Mesenchymal stem cell (in vitro differentiated cells and primary cell): Measurements from ENCODE around the gene KCNK2.

Experiments used
- DNase-seq: peaks from one replicate; pipeline ENCODE4 v3.0.0-alpha.2; 2013
- H2AFZ ChIP-seq: one replicate; pipeline ENCODE4 v1.6.1; 2013; ENCODE audit warnings: low read depth, mild to moderate bottlenecking, control low read depth, inconsistent platforms, low read length, moderate library complexity
- H2AK5ac ChIP-seq: 2 replicates; pipeline ENCODE4 v1.6.1; 2013; ENCODE audit warnings: low read length, moderate library complexity, mild to moderate bottlenecking, inconsistent platforms; ENCODE audit not compliant: severe bottlenecking
- H2BK120ac ChIP-seq: one replicate; pipeline ENCODE4 v1.6.1; 2013; ENCODE audit warnings: low read depth, mild to moderate bottlenecking, inconsistent platforms, low read length, moderate library complexity
- H2BK12ac ChIP-seq, 2 experiments: one replicate each; pipeline ENCODE4 v1.6.1; 2013; ENCODE audit warnings: inconsistent platforms in 2 of 2, low read length in 2 of 2, mild to moderate bottlenecking in 2 of 2, moderate library complexity in 2 of 2, control low read depth in 1 of 2
- H2BK15ac ChIP-seq: one replicate; pipeline ENCODE4 v1.6.1; 2013; ENCODE audit warnings: mild to moderate bottlenecking, low read depth, inconsistent platforms; ENCODE audit not compliant: poor library complexity, severe bottlenecking
- H2BK5ac ChIP-seq: 2 replicates; pipeline ENCODE4 v1.6.1; 2013; ENCODE audit warnings: low read depth, mild to moderate bottlenecking, low read length, control low read depth, inconsistent platforms; ENCODE audit not compliant: poor library complexity, severe bottlenecking
- H3K14ac ChIP-seq, 2 experiments: one replicate each; pipeline ENCODE4 v1.6.1; 2013; ENCODE audit warnings: inconsistent platforms in 2 of 2, low read length in 2 of 2, control low read depth in 1 of 2, mild to moderate bottlenecking in 1 of 2, moderate library complexity in 1 of 2
- H3K18ac ChIP-seq, 2 experiments: one replicate each; pipeline ENCODE4 v1.6.1; 2013; ENCODE audit warnings: inconsistent platforms in 2 of 2, low read length in 2 of 2, control low read depth in 1 of 2, low read depth in 1 of 2, mild to moderate bottlenecking in 1 of 2
- H3K23ac ChIP-seq, 2 experiments: one replicate each; pipeline ENCODE4 v1.6.1; 2013; ENCODE audit warnings: inconsistent platforms in 2 of 2, low read length in 2 of 2, mild to moderate bottlenecking in 2 of 2, moderate library complexity in 2 of 2, control low read depth in 1 of 2
- H3K27ac ChIP-seq: 2 replicates; pipeline ENCODE4 v1.5.1; 2013; ENCODE audit warnings: mild to moderate bottlenecking, moderate library complexity, low read length, control low read depth, inconsistent platforms; ENCODE audit not compliant: poor library complexity, severe bottlenecking
- H3K27me3 ChIP-seq, 2 experiments: 2 replicates each; pipeline versions ENCODE4 v1.6.1 to v1.7.0; 2013; ENCODE audit warnings: low read length in 2 of 2, mild to moderate bottlenecking in 2 of 2, moderate library complexity in 2 of 2, control low read depth in 1 of 2, inconsistent platforms in 1 of 2; ENCODE audit not compliant: control insufficient read depth in 1 of 2, insufficient read depth in 1 of 2
- H3K36me3 ChIP-seq, 2 experiments: 2 replicates each; pipeline versions ENCODE4 v1.6.1 to v1.7.0; 2013; ENCODE audit warnings: low read length in 2 of 2, control low read depth in 1 of 2, inconsistent platforms in 1 of 2, low read depth in 1 of 2, mild to moderate bottlenecking in 1 of 2; ENCODE audit not compliant: insufficient read depth in 2 of 2, control insufficient read depth in 1 of 2
- H3K4ac ChIP-seq, 2 experiments: one replicate each; pipeline ENCODE4 v1.6.1; 2013; ENCODE audit warnings: inconsistent platforms in 2 of 2, low read length in 2 of 2, mild to moderate bottlenecking in 2 of 2, moderate library complexity in 2 of 2, control low read depth in 1 of 2, low read depth in 1 of 2
- H3K4me1 ChIP-seq: 2 replicates; pipeline ENCODE4 v1.6.1; 2013; ENCODE audit warnings: low read depth, low read length, control low read depth; ENCODE audit not compliant: control insufficient read depth, insufficient read depth
- H3K4me2 ChIP-seq: 2 replicates; pipeline ENCODE4 v1.6.1; 2013; ENCODE audit warnings: low read length, mild to moderate bottlenecking, inconsistent platforms; ENCODE audit not compliant: poor library complexity, severe bottlenecking
- H3K4me3 ChIP-seq, 2 experiments: 2 replicates each; pipeline versions ENCODE4 v1.5.1 to v1.7.0; 2013; ENCODE audit warnings: low read length in 2 of 2, mild to moderate bottlenecking in 2 of 2, control low read depth in 1 of 2, low read depth in 1 of 2; ENCODE audit not compliant: insufficient read depth in 1 of 2
- H3K79me1 ChIP-seq: replicated peaks from 2 replicates; pipeline ENCODE4 v1.6.1; 2013; ENCODE audit warnings: mild to moderate bottlenecking, control low read depth, low read length, inconsistent platforms; ENCODE audit not compliant: poor library complexity, severe bottlenecking
- H3K9ac ChIP-seq: 2 replicates; pipeline ENCODE4 v1.7.0; 2013; ENCODE audit warnings: mild to moderate bottlenecking, low read length, moderate library complexity
- H3K9me3 ChIP-seq: 2 replicates; pipeline ENCODE4 v1.7.0; 2013; ENCODE audit warnings: mild to moderate bottlenecking, low read length; ENCODE audit not compliant: control insufficient read depth
- H4K8ac ChIP-seq: one replicate; pipeline ENCODE4 v1.6.1; 2013; ENCODE audit warnings: inconsistent platforms, mild to moderate bottlenecking, low read length, moderate library complexity
- H4K91ac ChIP-seq: one replicate; pipeline ENCODE4 v1.6.1; 2013; ENCODE audit warnings: mild to moderate bottlenecking, low read length, inconsistent platforms
- WGBS: methylation state at CpG from one replicate; pipeline ENCODE4 v1.1.7; 2013; ENCODE audit warnings: mixed read lengths; 5-methylcytosine and 5-hydroxymethylcytosine counted together

Gene KCNK2

GRCh38 chr1:215106067-215106466 lies 23.5 kb downstream of the KCNK2 start:
- Histone ChIP-seq H4K8ac (no peak overlapping the region), H3K18ac (no peak overlapping the region), H3K79me1 (no peaks in the 10 kb centered on the region), H3K27ac (no peak overlapping the region), H3K4me3 (no peak overlapping the region), H3K9ac (no peak overlapping the region), H3K4me1 (no peaks in the 10 kb centered on the region), H2BK5ac (no peak overlapping the region), H2BK15ac (no peak overlapping the region), H2AFZ (no peak overlapping the region), H3K14ac (no peak overlapping the region), H2BK12ac (no peak overlapping the region), H2BK120ac (no peak overlapping the region), H3K36me3 (peaks cover 0 to 21% of the 10 kb centered on the region in 2 experiments), H3K27me3 (no peaks in the 10 kb centered on the region), H3K4ac (no peak overlapping the region), H3K4me2 (no peak overlapping the region), H3K23ac (no peak overlapping the region), H3K9me3 (peaks cover 21% of the 10 kb centered on the region), H4K91ac (no peak overlapping the region), H2AK5ac (no peak overlapping the region)
- WGBS = 96% methylated on average over 1 of the region's 2 CpGs
- no peak for DNase-seq

- Histone ChIP-seq H3K9me3 (peaks cover 21% of the 10 kb centered on the region), H3K36me3 (peaks cover 0 to 25% of the 10 kb centered on the region in 2 experiments), H3K79me1 (no peaks in the 10 kb centered on the region), H3K4ac (no peak overlapping the region), H4K91ac (no peak overlapping the region), H2AK5ac (no peak overlapping the region), H4K8ac (no peak overlapping the region), H3K27ac (no peak overlapping the region), H3K27me3 (no peaks in the 10 kb centered on the region), H2AFZ (no peak overlapping the region), H3K14ac (no peak overlapping the region), H3K18ac (no peak overlapping the region), H3K4me2 (no peak overlapping the region), H2BK15ac (no peak overlapping the region), H3K4me3 (no peak overlapping the region), H3K9ac (no peak overlapping the region), H3K23ac (no peak overlapping the region), H2BK120ac (no peak overlapping the region), H2BK5ac (no peak overlapping the region), H2BK12ac (no peak overlapping the region), H3K4me1 (peaks cover 3% of the 10 kb centered on the region)
- 91% methylated on average over 3 of the region's 5 CpGs for WGBS
- DNase-seq = no peak
Measured at GRCh38 chr1:215109171-215109570, 26.6 kb downstream of the KCNK2 start.

GRCh38 chr1:215111916-215112315 lies 29.4 kb downstream of the KCNK2 start:
- Histone ChIP-seq H3K4me1 (peaks cover 3% of the 10 kb centered on the region), H2AK5ac (no peak overlapping the region), H4K91ac (no peak overlapping the region), H2BK120ac (no peak overlapping the region), H3K4ac (no peak overlapping the region), H4K8ac (no peak overlapping the region), H3K4me3 (no peak overlapping the region), H2BK12ac (no peak overlapping the region), H3K9ac (no peak overlapping the region), H2AFZ (no peak overlapping the region), H2BK5ac (no peak overlapping the region), H3K79me1 (no peaks in the 10 kb centered on the region), H3K27ac (no peak overlapping the region), H3K23ac (no peak overlapping the region), H3K9me3 (peaks cover 13% of the 10 kb centered on the region), H3K14ac (no peak overlapping the region), H3K4me2 (no peak overlapping the region), H3K27me3 (no peaks in the 10 kb centered on the region), H2BK15ac (no peak overlapping the region), H3K18ac (peak overlapping the region in 1 of 2 experiments; percentile 75), H3K36me3 (peaks cover 0 to 15% of the 10 kb centered on the region in 2 experiments)
- no peak for DNase-seq
- WGBS = 86% methylated on average over 3 of the region's 3 CpGs

- H2BK120ac ChIP-seq = no peak overlapping the region
- no peak overlapping the region for H3K23ac ChIP-seq
- no peak for DNase-seq
- H3K4me3 ChIP-seq = peak overlapping the region in 1 of 2 experiments; percentile 35
- peaks cover 3% of the 10 kb centered on the region for H3K4me1 ChIP-seq
- no peak overlapping the region for H2BK15ac ChIP-seq
- no peaks in the 10 kb centered on the region for H3K9me3 ChIP-seq
- H3K9ac ChIP-seq = peak overlapping the region; percentile 66
- H4K91ac ChIP-seq = no peak overlapping the region
- peak overlapping the region in 1 of 2 experiments; percentile 34 for H3K18ac ChIP-seq
- no peaks in the 10 kb centered on the region for H3K79me1 ChIP-seq
- no peak overlapping the region for H4K8ac ChIP-seq
- H3K14ac ChIP-seq = no peak overlapping the region
- H3K36me3 ChIP-seq = peaks cover 0 to 7% of the 10 kb centered on the region in 2 experiments
- H3K27me3 ChIP-seq = no peaks in the 10 kb centered on the region
- no peak overlapping the region for H2AK5ac ChIP-seq
- no CpG with 5 or more reads among the region's 3 CpGs for WGBS
- H3K27ac ChIP-seq = no peak overlapping the region
- H2BK5ac ChIP-seq = no peak overlapping the region
- H2BK12ac ChIP-seq = no peak overlapping the region
- no peak overlapping the region for H2AFZ ChIP-seq
- H3K4me2 ChIP-seq = no peak overlapping the region
- H3K4ac ChIP-seq = no peak overlapping the region
Measured at GRCh38 chr1:215113776-215114153, 31.2 kb downstream of the KCNK2 start.
